PC-3 (cell line): ENCODE data around the gene ECHDC3.

Experiments
- EZH2 ChIP-seq: fragments of 300-600 bp; sonication (generic); IDR thresholded peaks from one replicate; pipeline ENCODE4 v1.6.1; 2017; ENCODE audit warnings: antibody characterized with exemption, mild to moderate bottlenecking, low read length; ENCODE audit not compliant: unreplicated experiment
- TF ChIP-seq, protein P1 (sequence below): fragments of 300-600 bp; sonication (generic); conservative IDR thresholded peaks from 2 replicates; pipeline ENCODE4 v1.5.1; 2017; ENCODE audit warnings: antibody characterized with exemption, low read depth, mild to moderate bottlenecking, low read length

DNA sequence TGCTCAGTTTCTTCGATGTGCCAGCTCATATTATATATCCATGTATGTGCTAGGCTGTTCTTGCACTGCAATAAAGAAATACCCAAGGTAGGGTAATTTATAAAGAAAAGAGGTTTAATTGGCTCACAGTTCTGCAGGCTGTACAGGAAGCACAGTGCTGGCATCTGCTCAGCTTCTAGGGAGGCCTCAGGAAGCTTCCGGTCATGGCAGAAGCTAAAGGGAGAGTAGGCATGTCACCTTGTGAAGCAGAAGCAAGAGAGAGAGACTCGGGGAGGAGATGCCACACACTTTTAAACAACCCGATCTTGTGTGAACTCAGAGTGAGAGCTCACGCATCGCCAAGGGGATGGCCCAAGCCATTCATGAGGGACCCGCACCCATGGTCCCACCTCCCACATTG, 13.8 kb upstream of the ECHDC3 start:
- TF ChIP-seq, protein P1, sequence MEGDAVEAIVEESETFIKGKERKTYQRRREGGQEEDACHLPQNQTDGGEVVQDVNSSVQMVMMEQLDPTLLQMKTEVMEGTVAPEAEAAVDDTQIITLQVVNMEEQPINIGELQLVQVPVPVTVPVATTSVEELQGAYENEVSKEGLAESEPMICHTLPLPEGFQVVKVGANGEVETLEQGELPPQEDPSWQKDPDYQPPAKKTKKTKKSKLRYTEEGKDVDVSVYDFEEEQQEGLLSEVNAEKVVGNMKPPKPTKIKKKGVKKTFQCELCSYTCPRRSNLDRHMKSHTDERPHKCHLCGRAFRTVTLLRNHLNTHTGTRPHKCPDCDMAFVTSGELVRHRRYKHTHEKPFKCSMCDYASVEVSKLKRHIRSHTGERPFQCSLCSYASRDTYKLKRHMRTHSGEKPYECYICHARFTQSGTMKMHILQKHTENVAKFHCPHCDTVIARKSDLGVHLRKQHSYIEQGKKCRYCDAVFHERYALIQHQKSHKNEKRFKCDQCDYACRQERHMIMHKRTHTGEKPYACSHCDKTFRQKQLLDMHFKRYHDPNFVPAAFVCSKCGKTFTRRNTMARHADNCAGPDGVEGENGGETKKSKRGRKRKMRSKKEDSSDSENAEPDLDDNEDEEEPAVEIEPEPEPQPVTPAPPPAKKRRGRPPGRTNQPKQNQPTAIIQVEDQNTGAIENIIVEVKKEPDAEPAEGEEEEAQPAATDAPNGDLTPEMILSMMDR = no peak
- TF ChIP-seq EZH2 = no peak
